Right lobe of liver (tissue), 4 donors: ENCODE results near the gene R3HDM2.

ENCODE experiments used
- POLR2A ChIP-seq: fragments of 450-650 bp; IDR thresholded peaks from one replicate; pipeline ENCODE4 v1.6.1; 2017; ENCODE audit warnings: antibody characterized with exemption, mild to moderate bottlenecking
- TF ChIP-seq, protein P1 (sequence below), 4 donors: fragments of 200-600 bp in 3 of 4; fragments of 450-650 bp in 1 of 4; IDR thresholded peaks; one replicate each; pipeline versions ENCODE4 v1.5.1 to v1.8.0; 2016 to 2022; ENCODE audit warnings: antibody characterized with exemption in 4 of 4, mild to moderate bottlenecking in 2 of 4
- donor health status: DM: no; HTN: no; CAD: no.
- donor health status: DM: no; HTN: no; CAD: no.
- donor health status: DM: no; HTN: yes; CAD: no.

DNA sequence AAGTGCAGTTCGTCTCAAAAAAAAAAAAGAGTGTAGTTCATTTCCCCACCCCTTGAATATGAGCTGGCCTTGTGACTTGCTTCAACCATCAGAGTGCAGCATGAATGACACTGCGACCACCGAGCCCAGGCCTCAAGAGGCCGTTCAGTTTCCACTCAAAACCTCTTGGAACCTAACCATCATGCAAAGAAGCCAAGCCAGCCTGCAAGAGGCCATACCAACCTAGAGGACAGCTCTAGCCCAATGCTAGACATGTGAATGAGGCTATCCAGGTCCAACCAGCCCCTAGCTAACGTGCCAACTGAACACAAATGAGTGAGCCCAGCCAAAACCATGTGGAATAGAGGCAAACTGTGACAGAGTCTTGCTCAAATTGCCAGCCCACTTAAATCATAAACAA lies 29.7 kb downstream of the R3HDM2 start:
- no peak for TF ChIP-seq POLR2A
- TF ChIP-seq, protein P1, sequence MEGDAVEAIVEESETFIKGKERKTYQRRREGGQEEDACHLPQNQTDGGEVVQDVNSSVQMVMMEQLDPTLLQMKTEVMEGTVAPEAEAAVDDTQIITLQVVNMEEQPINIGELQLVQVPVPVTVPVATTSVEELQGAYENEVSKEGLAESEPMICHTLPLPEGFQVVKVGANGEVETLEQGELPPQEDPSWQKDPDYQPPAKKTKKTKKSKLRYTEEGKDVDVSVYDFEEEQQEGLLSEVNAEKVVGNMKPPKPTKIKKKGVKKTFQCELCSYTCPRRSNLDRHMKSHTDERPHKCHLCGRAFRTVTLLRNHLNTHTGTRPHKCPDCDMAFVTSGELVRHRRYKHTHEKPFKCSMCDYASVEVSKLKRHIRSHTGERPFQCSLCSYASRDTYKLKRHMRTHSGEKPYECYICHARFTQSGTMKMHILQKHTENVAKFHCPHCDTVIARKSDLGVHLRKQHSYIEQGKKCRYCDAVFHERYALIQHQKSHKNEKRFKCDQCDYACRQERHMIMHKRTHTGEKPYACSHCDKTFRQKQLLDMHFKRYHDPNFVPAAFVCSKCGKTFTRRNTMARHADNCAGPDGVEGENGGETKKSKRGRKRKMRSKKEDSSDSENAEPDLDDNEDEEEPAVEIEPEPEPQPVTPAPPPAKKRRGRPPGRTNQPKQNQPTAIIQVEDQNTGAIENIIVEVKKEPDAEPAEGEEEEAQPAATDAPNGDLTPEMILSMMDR (IDR thresholded peaks at IDR 0.05): no peak
